K562 (cell line): ENCODE data around the gene HAGHL. TPM values are rescaled to one million over a fixed set of nuclear protein-coding genes. Genes with fewer than 3 reads are reported as not detected.

Experiments
- ATF3 ChIP-seq, 2 experiments: fragments of 450-650 bp in 1 of 2; sonication (generic) in 1 of 2; formaldehyde crosslinking in 1 of 2; IDR thresholded peaks in 1 of 2; conservative IDR thresholded peaks in 1 of 2; 2 replicates each; pipeline versions ENCODE4 v1.6.1 to v1.8.1; 2016 to 2023; ENCODE audit warnings: mild to moderate bottlenecking in 2 of 2, moderate library complexity in 2 of 2, inconsistent platforms in 1 of 2, missing genetic modification reagents in 1 of 2
- BRD4 ChIP-seq: fragments of 200-600 bp; sonication (generic); IDR thresholded peaks from 2 replicates; pipeline ENCODE4 v1.6.1; 2017; ENCODE audit warnings: inconsistent platforms
- CHD1 ChIP-seq: fragments of 200-600 bp; sonication (generic); IDR thresholded peaks from one replicate; pipeline ENCODE4 v1.6.1; 2012; ENCODE audit warnings: mild to moderate bottlenecking, moderate library complexity, low read length, inconsistent platforms
- DEAF1 ChIP-seq: fragments of 450-650 bp; formaldehyde crosslinking; IDR thresholded peaks from 2 replicates; pipeline ENCODE4 v1.4.0; 2020; ENCODE audit warnings: mild to moderate bottlenecking, moderate library complexity
- EHMT2 ChIP-seq: fragments of 450-650 bp; IDR thresholded peaks from 2 replicates; pipeline ENCODE4 v1.6.1; 2018; ENCODE audit warnings: antibody characterized with exemption
- FOXJ2 ChIP-seq: fragments of 200-800 bp; sonication (Bioruptor generic); IDR thresholded peaks from 2 replicates; pipeline ENCODE4 v1.6.1; 2016; ENCODE audit warnings: missing genetic modification characterization, missing compliant biosample characterization
- FOXK2 ChIP-seq, 2 experiments: fragments of 450-650 bp; IDR thresholded peaks in 1 of 2; conservative IDR thresholded peaks in 1 of 2; 2 replicates each; pipeline ENCODE4 v1.6.1; 2016; ENCODE audit warnings: low read depth in 2 of 2, mild to moderate bottlenecking in 1 of 2
- MAZ ChIP-seq, 2 experiments: fragments of 450-650 bp in 1 of 2; sonication (generic) in 1 of 2; formaldehyde crosslinking; IDR thresholded peaks in 1 of 2; conservative IDR thresholded peaks in 1 of 2; 2 replicates each; pipeline versions ENCODE4 v1.4.0 to v1.5.0; 2020; ENCODE audit warnings: mild to moderate bottlenecking in 1 of 2, missing genetic modification reagents in 1 of 2
- MBD2 ChIP-seq: sonication (generic); IDR thresholded peaks from 2 replicates; pipeline ENCODE4 v1.6.1; 2016; ENCODE audit warnings: low read depth, borderline replicate concordance
- MEF2D ChIP-seq: conservative IDR thresholded peaks from 2 replicates; pipeline ENCODE4 v1.6.1; 2016; ENCODE audit warnings: low read depth, missing genetic modification characterization, missing compliant biosample characterization
- NCOA4 ChIP-seq: fragments of 450-650 bp; IDR thresholded peaks from 2 replicates; pipeline ENCODE4 v1.6.1; 2018; ENCODE audit warnings: mild to moderate bottlenecking; ENCODE audit not compliant: partially characterized antibody
- POLR2B ChIP-seq: fragments of 450-650 bp; IDR thresholded peaks from 2 replicates; pipeline ENCODE4 v1.6.1; 2018; ENCODE audit warnings: low read depth; ENCODE audit not compliant: partially characterized antibody
- SRSF1 ChIP-seq: fragments of 200-400 bp; formaldehyde crosslinking; IDR thresholded peaks from 2 replicates; pipeline ENCODE4 v1.6.1; 2017; ENCODE audit warnings: mild to moderate bottlenecking, low read depth, low read length, moderate library complexity
- SRSF3 ChIP-seq: fragments of 200-400 bp; formaldehyde crosslinking; IDR thresholded peaks from 2 replicates; pipeline ENCODE4 v1.6.1; 2016; ENCODE audit warnings: mild to moderate bottlenecking, low read length, moderate library complexity; ENCODE audit not compliant: insufficient read depth
- STAT6 ChIP-seq: sonication (generic); formaldehyde crosslinking; IDR thresholded peaks from 2 replicates; pipeline ENCODE4 v1.8.1; 2023; ENCODE audit warnings: mild to moderate bottlenecking, missing genetic modification reagents
- TOE1 ChIP-seq, 2 experiments: fragments of 450-650 bp in 1 of 2; sonication (generic) in 1 of 2; formaldehyde crosslinking in 1 of 2; IDR thresholded peaks; 2 replicates each; pipeline versions ENCODE4 v1.7.1 to v1.8.0; 2016 to 2022; ENCODE audit warnings: borderline replicate concordance in 2 of 2, mild to moderate bottlenecking in 2 of 2, antibody characterized with exemption in 1 of 2, inconsistent platforms in 1 of 2, low read depth in 1 of 2, missing genetic modification reagents in 1 of 2, moderate library complexity in 1 of 2
- ZNF282 ChIP-seq: sonication (generic); formaldehyde crosslinking; IDR thresholded peaks from 2 replicates; pipeline ENCODE4 v1.8.1; 2023; ENCODE audit warnings: missing genetic modification reagents
- ZNF316 ChIP-seq: fragments of 450-650 bp; IDR thresholded peaks from 2 replicates; pipeline ENCODE4 v1.6.1; 2016
- ZNF444 ChIP-seq: fragments of 250-450 bp; sonication (Bioruptor Pico); IDR thresholded peaks from 2 replicates; pipeline ENCODE4 v1.4.0; 2020; ENCODE audit warnings: mild to moderate bottlenecking, moderate library complexity
- ZNF512 ChIP-seq: IDR thresholded peaks from 2 replicates; pipeline ENCODE4 v1.6.1; 2016; ENCODE audit warnings: missing genetic modification characterization, missing compliant biosample characterization
- polyA plus RNA-seq, 8 experiments: library from polyadenylated mRNA; depleted of rRNA in 4 of 8; stranded (reverse) in 5 of 8; unstranded in 3 of 8; fragments of >200 nt; fragmentation: Nextera tagmentation in 2 of 8; fragmentation: Illumina TruSeq in 1 of 8; extraction: Ambion mirVana in 2 of 8; extraction: Trizol in 1 of 8; gene quantifications; 2 replicates each; pipeline versions ENCODE4 v1.2.1 to v1.2.3, GENCODE V29; 2011 to 2014; ENCODE audit warnings: inconsistent platforms in 1 of 8, missing spikeins in 1 of 8
- total RNA-seq, 7 experiments: library from RNA; depleted of rRNA in 6 of 7; stranded (reverse); fragments of >200 nt in 6 of 7; fragmentation: Illumina TruSeq in 2 of 7; extraction: Trizol in 2 of 7; gene quantifications; 2 replicates each; pipeline versions ENCODE4 v1.2.1 to v1.2.3, GENCODE V29; 2011 to 2021; ENCODE audit warnings: low replicate concordance in 1 of 7

The HAGHL gene
- total and polyA plus RNA-seq, 9 of the 15 experiments (the other 6 are each of a cell fraction or from before 2014, with no cell fraction given) = 0.31 to 83.4 (median 20.7) TPM

- TF ChIP-seq STAT6 (CRISPR knock-in tag) = peak; percentile 79; the same call in 1 of the 2 replicates
- peak; percentile 66; the same call in 1 of the 2 replicates for TF ChIP-seq TOE1 (IDR thresholded peaks at IDR 0.05; ENCODE audit: borderline replicate concordance)
- TF ChIP-seq TOE1 (CRISPR knock-in tag; IDR thresholded peaks at IDR 0.05; ENCODE audit: borderline replicate concordance, low read depth) = peak; percentile 89; the same call in 1 of the 2 replicates
- TF ChIP-seq MBD2 = no peak
- no peak for TF ChIP-seq BRD4
- TF ChIP-seq SRSF1 = no peak
- no peak for TF ChIP-seq ZNF444
- TF ChIP-seq SRSF3 = no peak
- TF ChIP-seq FOXK2 (conservative IDR thresholded peaks at IDR 0.05 in 1 of 2, IDR thresholded peaks at IDR 0.05 in 1 of 2; ENCODE audit: low read depth in 2 of 2) = peak; percentile 64 to 65; a peak in 2 of 4 replicates
- no peak for TF ChIP-seq POLR2B
- TF ChIP-seq FOXJ2 (tag) = 0 out of 2 replicates have a peak, but pooled peaks have one; percentile 20
- no peak for TF ChIP-seq NCOA4
- peak; percentile 5; the same call in 1 of the 2 replicates for TF ChIP-seq ZNF316
- no peak for TF ChIP-seq ATF3 (IDR thresholded peaks at IDR 0.05)
- no peak for TF ChIP-seq ATF3 (CRISPR knock-in tag; conservative IDR thresholded peaks at IDR 0.05)
- TF ChIP-seq CHD1 = no peak
- TF ChIP-seq ZNF282 = peak; percentile 71
- no peak for TF ChIP-seq DEAF1
- TF ChIP-seq MEF2D (tag) = no peak
- TF ChIP-seq MAZ (CRISPR knock-in tag; conservative IDR thresholded peaks at IDR 0.05 in 1 of 2, IDR thresholded peaks at IDR 0.05 in 1 of 2) = peak; percentile 74 to 77; a peak in 3 of 4 replicates
- TF ChIP-seq EHMT2 = no peak
- TF ChIP-seq ZNF512 = no peak
Observed at GRCh38 chr16:695355-696089, 31.4 kb upstream of the HAGHL start (continued).
